Body of pancreas (tissue), 4 donors: ENCODE results near the gene PIEZO1. TPM values are rescaled to one million over a fixed set of nuclear protein-coding genes. Genes with fewer than 3 reads are reported as not detected.

ENCODE experiments used
- ATAC-seq: fragments of 150-250 bp; one replicate; pipeline ENCODE4 v1.9.1; 2016
- DNase-seq, 4 donors: peaks; one replicate each; pipeline ENCODE4 v3.0.0-alpha.2; 2019
- H3K27ac ChIP-seq, 4 donors: fragments of 200-600 bp; sonication (generic); 1 replicate in 3 of 4; 2 replicates in 1 of 4; pipeline versions ENCODE4 v1.5.1 to v1.6.1; 2016 to 2019; ENCODE audit warnings: mild to moderate bottlenecking in 1 of 4, mixed read lengths in 1 of 4, moderate library complexity in 1 of 4
- H3K27me3 ChIP-seq, 2 donors: fragments of 200-600 bp; sonication (generic); one replicate each; pipeline ENCODE4 v1.6.0; 2016; ENCODE audit warnings: mild to moderate bottlenecking in 1 of 2
- H3K36me3 ChIP-seq, 2 donors: fragments of 200-600 bp; sonication (generic); replicated peaks in 1 of 2; 2 replicates each; pipeline ENCODE4 v1.5.1; 2016; ENCODE audit warnings: low read depth in 2 of 2; ENCODE audit not compliant: insufficient read depth in 1 of 2
- H3K4me1 ChIP-seq: fragments of 200-600 bp; sonication (generic); one replicate; pipeline ENCODE4 v1.6.0; 2016
- H3K4me3 ChIP-seq, 2 donors: fragments of 200-600 bp; sonication (generic); 1 replicate in 1 of 2; 2 replicates in 1 of 2; pipeline ENCODE4 v1.5.1; 2016 to 2019
- H3K9me3 ChIP-seq, 3 donors: fragments of 200-600 bp; sonication (generic); 1 replicate in 2 of 3; 2 replicates in 1 of 3; pipeline ENCODE4 v1.5.1; 2016
- CTCF ChIP-seq, 7 experiments: fragments of 450-650 bp in 4 of 7; fragments of 200-600 bp in 3 of 7; sonication (generic) in 3 of 7; IDR thresholded peaks; one replicate each; pipeline ENCODE4 v1.5.1; 2016 to 2019; ENCODE audit warnings: antibody characterized with exemption in 7 of 7
- POLR2A ChIP-seq, 3 donors: fragments of 450-650 bp; IDR thresholded peaks; one replicate each; pipeline ENCODE4 v1.6.1; 2016; ENCODE audit warnings: antibody characterized with exemption in 3 of 3, mild to moderate bottlenecking in 2 of 3
- WGBS, 2 donors: methylation state at CpG; one replicate each; pipeline ENCODE4 v1.1.5; 2017; 5-methylcytosine and 5-hydroxymethylcytosine counted together
- intact Hi-C: fragments of 100-400 bp; cut with DNase I; formaldehyde crosslinking; loops from one replicate; pipeline ENCODE4 v1.15.1; 2023
- total RNA-seq, 2 donors: library from RNA; depleted of rRNA; stranded (reverse); fragments of >200 nt; gene quantifications; one replicate each; pipeline ENCODE4 v1.1.0, GENCODE V29; 2016

Gene PIEZO1
- total RNA-seq, 2 donors from 2014 or later, result 61.0 to 269 TPM

GRCh38 chr16:88793251-88793954 lies 8.4 kb upstream of the PIEZO1 start:
- TF ChIP-seq CTCF (IDR thresholded peaks at IDR 0.05) (no peak), POLR2A (IDR thresholded peaks at IDR 0.05) (no peak)
- ATAC-seq (no peak), DNase-seq (no peak)
- WGBS, 2 donors, result 41 to 66% methylated on average over 11 to 34 of the region's 35 CpGs
- intact Hi-C loops, result no loop called here
- Histone ChIP-seq H3K4me3 (no peak overlapping the region), H3K4me1 (no peaks in the 10 kb centered on the region), H3K27me3 (peaks cover 0 to 5% of the 10 kb centered on the region in 2 donors), H3K27ac (no peak overlapping the region), H3K36me3 (no peaks in the 10 kb centered on the region), H3K9me3 (no peaks in the 10 kb centered on the region)

GRCh38 chr16:88792668-88793250 lies 7.7 kb upstream of the PIEZO1 start:
- TF ChIP-seq POLR2A (IDR thresholded peaks at IDR 0.05), result no peak
- TF ChIP-seq CTCF (IDR thresholded peaks at IDR 0.05), result no peak
- H3K27me3 ChIP-seq, result peaks cover 0 to 5% of the 10 kb centered on the region in 2 donors
- H3K27ac ChIP-seq, result no peak overlapping the region
- no peak overlapping the region for H3K4me3 ChIP-seq
- WGBS, 2 donors, result 41 to 44% methylated on average over 3 to 11 of the region's 12 CpGs
- intact Hi-C loops, result no loop called here
- DNase-seq (no peak), ATAC-seq (peak; percentile 18)
- H3K9me3 ChIP-seq, result no peaks in the 10 kb centered on the region
- H3K4me1 ChIP-seq, result no peaks in the 10 kb centered on the region
- no peaks in the 10 kb centered on the region for H3K36me3 ChIP-seq

- Histone ChIP-seq H3K27me3 (peaks cover 0 to 5% of the 10 kb centered on the region in 2 donors), H3K9me3 (no peaks in the 10 kb centered on the region), H3K36me3 (no peaks in the 10 kb centered on the region), H3K4me3 (no peak overlapping the region), H3K4me1 (no peaks in the 10 kb centered on the region), H3K27ac (no peak overlapping the region)
- DNase-seq (no peak), ATAC-seq (no peak)
- WGBS, 2 donors, result 60% methylated on average over 13 of the region's 13 CpGs; no CpG with 5 or more reads in 1 of the 2 donors
- no peak for TF ChIP-seq POLR2A (IDR thresholded peaks at IDR 0.05)
- no peak for TF ChIP-seq CTCF (IDR thresholded peaks at IDR 0.05)
- intact Hi-C loops, result no loop called here
These were observed 7.1 kb upstream of the PIEZO1 start for GRCh38 chr16:88792078-88792550.

GRCh38 chr16:88790312-88791211 lies 5.5 kb upstream of the PIEZO1 start:
- H3K4me1 ChIP-seq, result peaks cover 2% of the 10 kb centered on the region
- ATAC-seq (peak; percentile 13), DNase-seq (peak in 1 of 4 donors; percentile 51)
- no peak overlapping the region for H3K4me3 ChIP-seq
- peaks cover 0 to 5% of the 10 kb centered on the region in 2 donors for H3K27me3 ChIP-seq
- intact Hi-C loops, result no loop called here
- H3K9me3 ChIP-seq, result no peaks in the 10 kb centered on the region
- H3K27ac ChIP-seq, result peak overlapping the region in 1 of 4 donors; percentile 44
- 23 to 36% methylated on average over 9 to 21 of the region's 24 CpGs for WGBS, 2 donors
- no peaks in the 10 kb centered on the region for H3K36me3 ChIP-seq
- no peak for TF ChIP-seq CTCF (IDR thresholded peaks at IDR 0.05)
- TF ChIP-seq POLR2A (IDR thresholded peaks at IDR 0.05), result no peak
